B cell (primary cell): ENCODE results near the gene POU2F3. TPM values are rescaled to one million over a fixed set of nuclear protein-coding genes. Genes with fewer than 3 reads are reported as not detected.

Experiments
- ATAC-seq: fragments of 200-7000 bp; cut with Tn5 transposase; one replicate; pipeline ENCODE4 v1.10.0; 2021; ENCODE audit warnings: low read depth, mild to moderate bottlenecking, moderate number of reproducible peaks, moderate library complexity
- CTCF ChIA-PET: fragments of 350-600 bp; sonication (Branson Sonifier 250); formaldehyde crosslinking; loops from one replicate; lab custom pipeline; 2021; ENCODE audit warnings: antibody characterized with exemption, inconsistent platforms; lab: Charles Lee
- POLR2A ChIA-PET: fragments of 350-600 bp; sonication (Branson Sonifier 250); formaldehyde crosslinking; loops from one replicate; lab custom pipeline; 2021; ENCODE audit warnings: antibody characterized with exemption; lab: Charles Lee
- DNase-seq: peaks from one replicate; pipeline ENCODE4 v3.0.0; 2013
- H2AFZ ChIP-seq: 2 replicates; pipeline ENCODE4 v1.6.1; 2012; ENCODE audit warnings: mild to moderate bottlenecking, low read depth, low read length; ENCODE audit not compliant: insufficient read depth, poor library complexity, severe bottlenecking
- H3K27ac ChIP-seq, 2 donors: 1 replicate in 1 of 2; 2 replicates in 1 of 2; pipeline ENCODE4 v1.5.1; 2012 to 2013; ENCODE audit warnings: low read length in 2 of 2, mild to moderate bottlenecking in 2 of 2, moderate library complexity in 1 of 2
- H3K27me3 ChIP-seq, 4 experiments: fragments of 200-600 bp in 1 of 4; sonication (generic) in 1 of 4; replicated peaks in 1 of 4; 1 replicate in 2 of 4; 2 replicates in 2 of 4; pipeline versions ENCODE4 v1.6.1 to v1.7.0; 2013 to 2016; ENCODE audit warnings: low read length in 3 of 4, mild to moderate bottlenecking in 2 of 4, mixed read lengths in 1 of 4, moderate library complexity in 1 of 4; ENCODE audit not compliant: insufficient read depth in 4 of 4, control insufficient read depth in 3 of 4; ENCODE audit errors: control extremely low read depth in 1 of 4
- H3K36me3 ChIP-seq, 2 experiments: replicated peaks in 1 of 2; 1 replicate in 1 of 2; 2 replicates in 1 of 2; pipeline versions ENCODE4 v1.6.1 to v1.7.1; 2013; ENCODE audit warnings: low read length in 1 of 2; ENCODE audit not compliant: insufficient read depth in 2 of 2, control insufficient read depth in 1 of 2; ENCODE audit errors: control extremely low read depth in 1 of 2, extremely low read depth in 1 of 2
- H3K4me1 ChIP-seq, 2 donors: fragments of 200-600 bp in 1 of 2; sonication (generic) in 1 of 2; 1 replicate in 1 of 2; 2 replicates in 1 of 2; pipeline versions ENCODE4 v1.5.1 to v1.6.1; 2013 to 2017; ENCODE audit warnings: low read length in 2 of 2; ENCODE audit not compliant: control insufficient read depth in 2 of 2, insufficient read depth in 2 of 2
- H3K4me2 ChIP-seq: replicated peaks from 2 replicates; pipeline ENCODE3; 2012; ENCODE audit warnings: mild to moderate bottlenecking, low read depth, low read length; ENCODE audit not compliant: poor library complexity, severe bottlenecking
- H3K4me3 ChIP-seq, 5 experiments: fragments of 200-600 bp in 1 of 5; sonication (generic) in 1 of 5; 1 replicate in 3 of 5; 2 replicates in 2 of 5; pipeline versions ENCODE4 v1.5.1 to v1.7.0; 2011 to 2016; ENCODE audit warnings: low read length in 4 of 5, mild to moderate bottlenecking in 4 of 5, low read depth in 2 of 5, control low read depth in 1 of 5, moderate library complexity in 1 of 5; ENCODE audit not compliant: insufficient read depth in 1 of 5; ENCODE audit errors: control extremely low read depth in 1 of 5, extremely low read depth in 1 of 5
- H3K79me2 ChIP-seq: fragments of 200-600 bp; sonication (generic); one replicate; pipeline ENCODE4 v1.6.0; 2016; ENCODE audit warnings: low read length; ENCODE audit not compliant: control insufficient read depth, insufficient read depth
- H3K9ac ChIP-seq: fragments of 200-600 bp; sonication (generic); 2 replicates; pipeline ENCODE4 v1.6.1; 2017; ENCODE audit warnings: mild to moderate bottlenecking, low read length, moderate library complexity
- H3K9me3 ChIP-seq, 3 donors: one replicate each; pipeline versions ENCODE4 v1.6.1 to v1.7.1; 2013; ENCODE audit warnings: low read length in 2 of 3; ENCODE audit not compliant: control insufficient read depth in 2 of 3, insufficient read depth in 1 of 3; ENCODE audit errors: control extremely low read depth in 1 of 3
- H4K20me1 ChIP-seq: 2 replicates; pipeline ENCODE4 v1.6.0; 2012; ENCODE audit warnings: mild to moderate bottlenecking, low read length; ENCODE audit not compliant: insufficient read depth, control insufficient read depth, poor library complexity, severe bottlenecking
- H3K27ac Mint-ChIP-seq: one replicate; pipeline ENCODE4 v1.8.0; 2021; ENCODE audit warnings: mixed read lengths
- H3K27me3 Mint-ChIP-seq: one replicate; pipeline ENCODE4 v1.8.0; 2021; ENCODE audit warnings: mixed read lengths
- H3K4me1 Mint-ChIP-seq: one replicate; pipeline ENCODE4 v1.8.0; 2021; ENCODE audit warnings: mixed read lengths
- H3K4me3 Mint-ChIP-seq: one replicate; pipeline ENCODE4 v1.8.0; 2021; ENCODE audit warnings: mixed read lengths
- H3K9me3 Mint-ChIP-seq: one replicate; pipeline ENCODE4 v1.8.0; 2022; ENCODE audit warnings: mixed read lengths; ENCODE audit not compliant: insufficient read depth
- CTCF ChIP-seq: fragments of 200-600 bp; IDR thresholded peaks from one replicate; pipeline ENCODE4 v1.8.0; 2022; ENCODE audit warnings: antibody characterized with exemption, mild to moderate bottlenecking
- EZH2 ChIP-seq: IDR thresholded peaks from 2 replicates; pipeline ENCODE4 v1.6.1; 2012; ENCODE audit warnings: borderline replicate concordance, low read depth, mild to moderate bottlenecking, moderate library complexity, low read length; ENCODE audit not compliant: insufficient read depth, poor library complexity, severe bottlenecking
- WGBS: methylation state at CpG from one replicate; pipeline ENCODE4 v1.1.5; 2013; ENCODE audit warnings: missing lambda C conversion rate; ENCODE audit not compliant: insufficient coverage; 5-methylcytosine and 5-hydroxymethylcytosine counted together
- intact Hi-C: fragments of 100-400 bp; cut with micrococcal nuclease; formaldehyde crosslinking; loops from one replicate; pipeline ENCODE4 v1.10.0; 2022
- polyA plus RNA-seq: library from polyadenylated mRNA; depleted of rRNA; stranded (reverse); fragments of >200 nt; gene quantifications from 2 replicates; pipeline ENCODE4 v1.2.3, GENCODE V29; 2012
- total RNA-seq, 2 donors: library from RNA; stranded (reverse); fragments of 120-200 nt in 1 of 2; gene quantifications; 1 replicate in 1 of 2; 2 replicates in 1 of 2; pipeline versions ENCODE4 v1.2.3 to v1.2.4, GENCODE V29; 2013 to 2022

Gene POU2F3
- total and polyA plus RNA-seq, 2 donors (not counting 1 experiment from before 2014, with no cell fraction given) = not detected

GRCh38 chr11:120198403-120198786 lies 41.5 kb upstream of the POU2F3 start:
- H3K4me2 ChIP-seq = no peak overlapping the region

More at GRCh38 chr11:120198403-120198786, 41.5 kb upstream of the POU2F3 start:
- intact Hi-C loops = no loop called here
- no peaks in the 10 kb centered on the region for H3K9me3 ChIP-seq
- H3K4me1 ChIP-seq = no peaks in the 10 kb centered on the region
- no peak overlapping the region for H3K9ac ChIP-seq
- DNase-seq = no peak
- CTCF ChIA-PET = no interaction called here
- H4K20me1 ChIP-seq = no peaks in the 10 kb centered on the region
- POLR2A ChIA-PET = no interaction called here
- Mint-ChIP-seq H3K4me1 (no peaks in the 10 kb centered on the region), H3K4me3 (no peak overlapping the region), H3K27ac (no peak overlapping the region), H3K9me3 (no peaks in the 10 kb centered on the region), H3K27me3 (peaks cover 28% of the 10 kb centered on the region)
- no peaks in the 10 kb centered on the region for H3K79me2 ChIP-seq
- no peak overlapping the region for H3K4me3 ChIP-seq
- H3K27ac ChIP-seq = no peak overlapping the region
- no peak overlapping the region for H2AFZ ChIP-seq
- peaks cover 0 to 6% (median 0%) of the 10 kb centered on the region in 4 experiments for H3K27me3 ChIP-seq
- no peaks in the 10 kb centered on the region for H3K36me3 ChIP-seq
- TF ChIP-seq EZH2 (no peak), CTCF (no peak)
- WGBS = 83% methylated on average over 5 of the region's 5 CpGs
- ATAC-seq = no peak
